ENCODE results near the gene HOXD9. TPM values are rescaled to one million over a fixed set of nuclear protein-coding genes. Genes with fewer than 3 reads are reported as not detected.

HOXD9 gene
- total RNA-seq, 1 donor from 2014 or later, result 0.66 TPM

DNA sequence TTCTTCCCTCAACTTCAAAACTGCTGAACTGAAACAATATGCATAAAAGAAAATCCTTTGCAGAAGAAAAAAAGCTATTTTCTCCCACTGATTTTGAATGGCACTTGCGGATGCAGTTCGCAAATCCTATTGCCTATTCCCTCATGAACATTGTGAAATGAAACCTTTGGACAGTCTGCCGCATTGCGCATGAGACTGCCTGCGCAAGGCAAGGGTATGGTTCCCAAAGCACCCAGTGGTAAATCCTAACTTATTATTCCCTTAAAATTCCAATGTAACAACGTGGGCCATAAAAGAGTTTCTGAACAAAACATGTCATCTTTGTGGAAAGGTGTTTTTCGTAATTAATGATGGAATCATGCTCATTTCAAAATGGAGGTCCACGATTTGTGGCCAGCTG, 15.4 kb downstream of the HOXD9 start:
- DNase-seq (ENCODE audit: low spot score), result no peak

GRCh38 chr2:176138526-176138922, 16.0 kb downstream of the HOXD9 start:
- DNase-seq (ENCODE audit: low spot score), result no peak

DNA sequence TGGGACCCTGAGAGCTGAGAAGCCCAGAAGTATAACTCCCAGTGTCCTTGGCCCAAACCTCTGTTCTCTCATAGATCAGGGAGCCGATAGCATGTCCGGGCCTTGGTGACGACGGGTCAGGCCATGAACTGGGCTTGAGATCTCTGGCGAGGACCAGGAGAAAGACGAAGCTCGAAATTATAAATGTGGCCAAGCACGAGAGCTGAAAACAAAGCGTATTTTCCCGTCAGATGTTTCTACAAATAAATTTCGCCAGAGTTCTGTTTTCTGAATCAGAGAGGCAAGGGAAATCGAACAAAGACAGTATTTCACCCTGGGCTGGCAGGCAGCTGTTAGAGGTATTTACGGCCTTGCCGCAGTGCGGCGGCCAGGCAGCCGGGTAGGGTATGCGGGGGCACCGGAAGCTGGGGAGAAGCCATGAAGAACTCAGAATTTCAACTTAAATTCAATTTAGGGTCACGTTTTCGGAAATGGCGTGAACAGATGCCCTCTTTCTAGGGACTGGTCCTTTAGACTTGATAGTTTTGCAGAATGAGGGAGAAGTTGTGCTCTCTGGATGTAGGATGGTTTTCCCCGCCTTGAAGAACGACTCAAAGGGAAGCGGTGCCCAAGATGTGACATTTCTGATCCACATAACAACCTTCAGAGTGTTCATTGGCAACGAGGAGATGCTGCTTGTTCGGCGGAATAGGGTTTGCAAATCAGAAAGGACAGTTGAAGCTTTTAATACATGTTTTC, 16.6 kb downstream of the HOXD9 start:
- no peak for DNase-seq (ENCODE audit: low spot score)

DNA sequence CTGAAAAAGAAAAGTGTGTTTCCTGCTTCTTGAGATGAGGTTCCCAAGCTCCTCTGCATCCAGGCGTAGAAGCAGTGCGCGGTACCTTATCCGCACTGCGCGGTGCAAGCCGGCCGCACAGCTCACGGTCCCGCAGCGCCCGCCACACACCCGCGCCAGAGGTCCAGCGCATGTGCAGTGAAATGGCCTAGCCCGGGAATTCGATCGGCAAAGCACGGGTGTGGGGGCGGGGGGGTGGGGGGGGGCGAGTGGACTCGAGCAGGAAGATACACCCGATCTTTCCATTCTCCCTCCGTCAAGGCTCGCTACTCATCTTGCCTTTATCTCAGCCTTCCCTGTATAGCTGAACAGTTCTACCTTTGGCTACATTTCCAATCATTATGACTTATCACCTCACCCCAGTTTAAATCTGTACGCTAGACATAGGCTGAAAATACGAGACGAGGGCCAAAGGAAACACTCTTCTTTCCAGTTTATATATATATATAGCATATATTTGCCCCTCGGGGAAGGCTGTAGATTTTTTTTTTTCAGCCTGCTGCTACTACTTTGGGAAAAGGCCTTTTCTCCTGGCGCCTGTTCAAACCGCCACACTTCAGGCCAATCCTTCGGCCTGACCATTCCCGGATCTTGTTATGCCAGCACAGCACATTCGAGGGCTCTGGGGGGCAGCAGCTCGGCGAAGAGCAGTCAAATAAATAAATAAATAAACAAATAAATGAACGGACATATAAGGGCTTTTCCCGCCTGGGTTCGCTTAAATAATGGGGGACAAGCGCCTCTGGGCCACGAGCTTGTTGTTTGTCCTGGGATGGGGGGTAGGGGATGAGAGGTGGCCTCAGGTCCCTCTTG, 17.4 kb downstream of the HOXD9 start:
- DNase-seq (ENCODE audit: low spot score), result no peak

- peak; percentile 21 for DNase-seq (ENCODE audit: low spot score)
Measured at GRCh38 chr2:176140513-176141317, 18.2 kb downstream of the HOXD9 start.

GRCh38 chr2:176142281-176142680, 19.8 kb downstream of the HOXD9 start:
- no peak for DNase-seq (ENCODE audit: low spot score)

DNA sequence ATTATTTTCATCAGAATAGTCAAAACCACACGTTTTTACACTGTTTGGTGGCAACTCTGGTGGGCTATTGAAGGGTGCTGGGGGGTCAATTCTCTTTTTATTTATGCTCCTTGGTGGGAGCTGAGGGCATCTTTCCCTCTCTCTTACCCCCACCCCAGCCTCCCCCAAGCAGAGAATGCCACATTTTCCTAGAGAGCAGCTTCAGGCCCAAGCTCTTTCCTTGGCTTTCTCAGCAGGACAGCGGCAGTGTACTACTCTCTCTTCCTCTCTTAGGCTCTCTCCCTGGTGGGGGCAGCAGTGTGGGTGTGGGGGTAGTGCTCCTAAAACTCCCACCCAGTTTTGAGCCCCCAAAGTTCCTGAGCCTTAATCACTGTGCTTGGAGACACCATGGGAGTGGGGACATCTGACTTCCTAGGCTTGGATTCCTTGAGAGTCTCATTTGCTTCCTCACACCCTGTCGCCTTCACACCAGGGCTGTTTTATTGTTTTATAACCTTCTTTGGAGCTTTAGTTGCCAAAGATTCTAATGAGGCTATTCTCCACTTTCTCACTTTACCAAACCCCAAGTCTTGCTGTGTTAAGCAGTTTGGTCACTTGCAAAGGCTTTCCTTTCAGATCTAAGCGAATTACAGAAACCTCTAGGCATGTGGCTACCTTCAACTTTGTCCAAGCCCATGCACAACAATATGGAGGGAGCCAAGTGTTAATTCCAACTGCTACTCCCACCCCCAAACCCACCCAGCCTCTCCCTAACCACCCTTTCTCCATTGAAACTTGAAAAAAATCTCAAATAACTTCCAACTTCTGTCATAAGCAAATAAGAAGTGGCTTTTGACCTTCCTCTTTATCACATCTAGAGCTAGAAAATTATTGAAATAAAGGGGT, 22.8 kb downstream of the HOXD9 start:
- DNase-seq (ENCODE audit: low spot score), result no peak

- DNase-seq (ENCODE audit: low spot score), result no peak
Measured at GRCh38 chr2:176146101-176146500, 23.6 kb downstream of the HOXD9 start.

GRCh38 chr2:176146645-176147044, 24.1 kb downstream of the HOXD9 start:
- DNase-seq (ENCODE audit: low spot score), result no peak

GRCh38 chr2:176147210-176147799, 24.8 kb downstream of the HOXD9 start:
- DNase-seq (ENCODE audit: low spot score), result no peak

- DNase-seq (ENCODE audit: low spot score), result no peak
Measured at GRCh38 chr2:176147800-176148496, 25.4 kb downstream of the HOXD9 start.

DNA sequence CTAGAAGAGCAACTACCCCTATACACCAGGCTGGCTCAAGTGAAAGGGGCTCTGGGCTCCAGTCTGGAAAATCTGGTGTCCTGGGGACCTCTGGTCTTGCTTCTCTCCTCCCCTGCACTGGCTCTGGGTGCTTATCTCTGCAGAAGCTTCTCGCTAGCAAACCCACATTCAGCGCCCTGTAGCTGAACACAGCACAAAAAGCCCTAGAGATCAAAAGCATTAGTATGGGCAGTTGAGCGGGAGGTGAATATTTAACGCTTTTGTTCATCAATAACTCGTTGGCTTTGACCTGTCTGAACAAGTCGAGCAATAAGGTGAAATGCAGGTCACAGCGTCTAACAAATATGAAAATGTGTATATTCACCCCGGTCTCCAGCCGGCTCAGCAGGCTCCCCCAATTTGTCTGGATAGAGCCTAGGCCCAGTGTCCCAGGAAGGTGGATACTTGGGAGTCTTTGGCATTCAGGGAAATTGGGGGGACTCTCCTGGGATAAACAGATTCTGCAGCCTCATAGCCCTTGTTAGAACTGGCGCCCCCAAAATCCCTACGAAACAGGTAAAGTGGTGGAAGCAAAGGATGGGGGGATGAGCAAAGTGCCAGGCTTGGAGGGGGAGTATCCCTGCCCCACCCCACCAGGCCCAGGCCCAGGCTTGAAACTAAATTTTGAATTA, 26.4 kb downstream of the HOXD9 start:
- DNase-seq (ENCODE audit: low spot score), result no peak

- no peak for DNase-seq (ENCODE audit: low spot score)
Measured at GRCh38 chr2:176149481-176149938, 27.0 kb downstream of the HOXD9 start.

GRCh38 chr2:176149939-176150583, 27.5 kb downstream of the HOXD9 start:
- no peak for DNase-seq (ENCODE audit: low spot score)

GRCh38 chr2:176150584-176151441, 28.3 kb downstream of the HOXD9 start:
- DNase-seq (ENCODE audit: low spot score), result no peak

- DNase-seq (ENCODE audit: low spot score), result no peak
Measured at GRCh38 chr2:176151442-176152287, 29.1 kb downstream of the HOXD9 start, which contains the start of gene HOXD4. TSS of gene HOXD4 (plus strand) at chr2:176151550. CDS start at chr2:176151634, 84 bp downstream.

Measured in mucosa of gallbladder (tissue), 1 donor.